Mononuclear cell (primary cell): ENCODE measurements around the gene WRNIP1. TPM values are rescaled to one million over a fixed set of nuclear protein-coding genes. Genes with fewer than 3 reads are reported as not detected.

ENCODE experiments used
- H3K27me3 ChIP-seq: 2 replicates; pipeline ENCODE4 v1.6.0; 2011; ENCODE audit warnings: low read length, control low read depth; ENCODE audit not compliant: insufficient read depth
- H3K4me1 ChIP-seq: 2 replicates; pipeline ENCODE4 v1.5.1; 2011; ENCODE audit warnings: mild to moderate bottlenecking, low read length, control low read depth; ENCODE audit not compliant: insufficient read depth
- H3K4me3 ChIP-seq: 2 replicates; pipeline ENCODE4 v1.5.1; 2011; ENCODE audit warnings: mild to moderate bottlenecking, low read length, moderate library complexity
- H3K9me3 ChIP-seq: 2 replicates; pipeline ENCODE4 v1.5.1; 2011; ENCODE audit warnings: low read depth, mild to moderate bottlenecking, control low read depth, low read length
- total RNA-seq: library from RNA; depleted of rRNA; stranded (reverse); fragments of >200 nt; gene quantifications from one replicate; pipeline ENCODE4 v1.2.3, GENCODE V29; 2012

The WRNIP1 gene
- total RNA-seq, 1 donor, result 21.6 TPM

DNA sequence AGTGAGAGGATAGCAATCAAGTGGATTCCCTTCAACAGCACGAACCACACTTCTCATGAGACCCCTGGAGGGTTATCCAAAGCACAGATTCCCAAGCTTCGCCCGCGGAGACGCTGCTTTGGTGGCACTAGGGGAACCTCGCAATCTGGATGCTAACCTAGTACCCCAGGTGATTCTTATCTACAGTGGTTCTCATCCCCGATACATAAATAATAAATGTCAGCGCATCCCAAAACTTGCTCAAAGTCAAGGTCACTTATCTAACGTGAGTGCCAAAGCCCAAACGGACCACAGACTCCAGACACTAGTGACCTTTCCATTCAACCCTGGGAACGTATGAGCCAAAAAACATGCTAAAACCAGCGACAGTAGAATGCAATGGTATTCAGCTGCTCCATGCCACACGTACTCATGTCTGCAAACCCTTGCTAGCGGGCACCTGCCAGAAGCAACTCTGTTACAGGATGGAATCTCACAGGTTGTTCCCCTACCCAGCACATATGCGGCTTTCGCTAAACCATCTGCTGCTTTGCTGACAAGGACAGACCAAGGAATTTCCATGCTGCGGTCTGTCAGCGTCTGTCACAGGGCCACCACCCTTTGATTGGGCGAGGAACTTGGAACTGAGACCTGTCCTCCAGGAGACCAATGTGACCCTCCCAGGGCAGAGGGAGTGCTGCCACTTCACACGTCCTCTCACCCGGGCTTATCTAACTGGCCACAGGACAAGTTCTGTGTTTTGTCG lies 31.3 kb upstream of the WRNIP1 start:
- Histone ChIP-seq H3K27me3 (no peaks in the 10 kb centered on the region), H3K4me1 (peaks cover 24% of the 10 kb centered on the region), H3K9me3 (no peaks in the 10 kb centered on the region), H3K4me3 (no peak overlapping the region)

GRCh38 chr6:2734488-2735166 lies 30.6 kb upstream of the WRNIP1 start:
- Histone ChIP-seq H3K4me3 (no peak overlapping the region), H3K9me3 (no peaks in the 10 kb centered on the region), H3K4me1 (peaks cover 24% of the 10 kb centered on the region), H3K27me3 (no peaks in the 10 kb centered on the region)

DNA sequence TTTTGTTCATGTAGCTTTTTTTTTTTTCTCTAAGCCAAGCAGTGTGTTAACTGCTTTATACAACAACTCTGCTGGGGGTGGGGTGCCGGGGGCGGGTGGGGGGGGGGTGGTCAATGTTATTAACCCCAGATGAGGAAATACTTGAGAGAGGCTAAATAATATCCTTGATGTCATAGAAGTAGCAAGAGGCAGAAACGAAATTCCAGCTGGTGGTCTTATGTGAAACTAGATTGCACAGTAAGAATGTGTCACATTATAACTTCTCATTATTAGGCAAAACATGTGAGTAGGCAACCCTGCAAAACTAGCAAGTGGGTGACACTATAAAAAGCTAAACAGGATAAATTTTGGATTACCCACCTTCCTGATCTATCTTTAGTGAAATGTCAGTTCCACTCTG lies 27.3 kb upstream of the WRNIP1 start:
- Histone ChIP-seq H3K4me3 (no peak overlapping the region), H3K4me1 (peaks cover 17% of the 10 kb centered on the region), H3K9me3 (no peaks in the 10 kb centered on the region), H3K27me3 (no peaks in the 10 kb centered on the region)

DNA sequence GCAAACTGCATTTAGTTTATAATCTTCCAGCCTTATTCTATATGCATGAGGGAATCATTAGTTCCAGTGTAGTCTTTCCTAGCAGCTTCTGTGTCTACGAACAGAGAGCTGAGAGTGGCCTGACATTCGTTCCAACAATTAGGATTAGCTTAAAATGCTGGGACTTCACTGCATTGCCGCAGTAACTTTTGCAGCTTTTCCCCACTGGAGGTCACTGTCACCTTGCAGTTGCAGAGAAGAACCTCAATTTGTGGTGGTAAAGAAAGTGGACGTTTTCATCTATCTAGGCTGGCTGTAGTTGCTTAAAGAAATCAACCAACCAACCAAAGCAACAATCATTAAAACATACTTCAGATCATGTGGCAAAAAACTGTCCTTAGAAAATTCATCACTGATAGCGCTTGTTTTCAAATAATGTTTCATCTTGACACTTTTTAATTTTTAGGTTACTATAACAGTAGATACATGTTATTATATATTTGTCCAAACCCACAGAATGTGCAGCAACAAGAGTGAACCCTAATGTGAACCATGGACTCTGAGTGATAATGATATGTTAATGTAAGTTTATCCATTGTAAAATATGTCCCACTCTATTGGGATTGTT lies 26.7 kb upstream of the WRNIP1 start:
- H3K4me1 ChIP-seq, result peaks cover 13% of the 10 kb centered on the region
- no peaks in the 10 kb centered on the region for H3K9me3 ChIP-seq
- H3K4me3 ChIP-seq, result no peak overlapping the region
- H3K27me3 ChIP-seq, result no peaks in the 10 kb centered on the region

- Histone ChIP-seq H3K9me3 (no peaks in the 10 kb centered on the region), H3K4me1 (peaks cover 5% of the 10 kb centered on the region), H3K27me3 (no peaks in the 10 kb centered on the region), H3K4me3 (no peak overlapping the region)
These were observed 25.9 kb upstream of the WRNIP1 start for GRCh38 chr6:2739335-2739734.

GRCh38 chr6:2740581-2740980 lies 24.6 kb upstream of the WRNIP1 start:
- peaks cover 4% of the 10 kb centered on the region for H3K4me1 ChIP-seq
- no peaks in the 10 kb centered on the region for H3K27me3 ChIP-seq
- H3K4me3 ChIP-seq, result no peak overlapping the region
- H3K9me3 ChIP-seq, result no peaks in the 10 kb centered on the region

DNA sequence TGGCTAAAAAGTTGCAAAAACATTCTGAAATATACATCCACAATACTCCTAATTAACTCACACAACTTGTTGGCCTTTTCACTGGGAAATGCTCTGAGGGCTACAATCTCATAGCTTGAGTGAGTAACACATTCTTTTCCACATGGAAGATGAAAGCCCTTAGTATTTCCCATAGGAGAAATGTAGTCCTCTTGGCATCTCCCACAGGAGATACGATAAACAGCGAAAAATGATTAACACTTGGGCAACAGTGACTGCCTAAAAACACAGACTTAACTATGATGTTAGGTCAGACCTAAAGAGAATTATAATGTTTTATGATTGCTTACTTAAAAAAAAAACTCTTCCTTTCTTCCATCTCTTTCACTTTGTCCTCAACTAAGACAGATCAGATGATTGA lies 23.4 kb upstream of the WRNIP1 start:
- Histone ChIP-seq H3K4me1 (peaks cover 4% of the 10 kb centered on the region), H3K9me3 (no peaks in the 10 kb centered on the region), H3K27me3 (no peaks in the 10 kb centered on the region), H3K4me3 (no peak overlapping the region)

DNA sequence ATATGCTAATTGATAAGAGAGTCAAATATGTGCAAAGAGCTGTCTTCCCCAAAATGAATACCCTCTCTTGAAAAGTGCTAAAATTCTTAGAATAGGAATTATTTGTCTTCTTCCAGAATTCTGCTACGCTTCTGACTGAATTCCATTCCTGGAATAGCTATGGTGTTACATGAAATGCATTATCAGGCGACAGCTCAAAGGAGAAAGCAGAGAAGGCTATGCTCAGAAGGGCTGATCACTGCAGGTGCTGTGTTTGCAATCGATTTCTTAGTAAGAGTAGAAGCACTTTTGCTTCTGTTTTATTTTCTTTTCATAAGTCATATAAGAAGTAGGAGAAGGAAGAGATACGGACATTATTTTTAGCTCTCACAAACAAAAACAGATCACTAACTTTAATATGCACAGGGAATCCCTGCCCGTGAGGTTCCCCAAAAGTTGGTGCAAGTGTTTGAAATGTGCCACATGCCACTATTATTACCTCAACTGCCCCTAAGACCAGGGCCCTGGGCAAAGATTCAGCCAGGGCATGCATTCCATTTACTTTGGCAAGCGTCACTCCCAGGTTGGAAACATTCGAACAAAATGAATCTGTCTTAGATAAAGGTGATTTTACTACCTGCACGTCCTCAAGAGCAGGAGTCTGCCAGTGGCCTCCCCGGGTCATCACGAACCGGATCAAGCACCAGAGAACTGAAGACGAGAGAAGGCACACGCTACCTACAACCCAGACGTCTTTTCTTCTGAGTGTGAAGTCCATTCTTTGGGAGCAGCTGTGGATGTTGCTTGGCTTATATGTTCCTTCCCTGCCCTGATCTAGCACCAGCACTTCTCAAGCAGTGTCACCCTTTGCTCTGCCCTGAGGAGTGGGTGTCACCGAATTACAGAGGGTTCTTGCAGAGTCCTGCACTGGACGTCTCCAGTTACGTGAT lies 21.6 kb upstream of the WRNIP1 start:
- Histone ChIP-seq H3K4me3 (no peak overlapping the region), H3K9me3 (no peaks in the 10 kb centered on the region), H3K27me3 (no peaks in the 10 kb centered on the region), H3K4me1 (no peaks in the 10 kb centered on the region)

DNA sequence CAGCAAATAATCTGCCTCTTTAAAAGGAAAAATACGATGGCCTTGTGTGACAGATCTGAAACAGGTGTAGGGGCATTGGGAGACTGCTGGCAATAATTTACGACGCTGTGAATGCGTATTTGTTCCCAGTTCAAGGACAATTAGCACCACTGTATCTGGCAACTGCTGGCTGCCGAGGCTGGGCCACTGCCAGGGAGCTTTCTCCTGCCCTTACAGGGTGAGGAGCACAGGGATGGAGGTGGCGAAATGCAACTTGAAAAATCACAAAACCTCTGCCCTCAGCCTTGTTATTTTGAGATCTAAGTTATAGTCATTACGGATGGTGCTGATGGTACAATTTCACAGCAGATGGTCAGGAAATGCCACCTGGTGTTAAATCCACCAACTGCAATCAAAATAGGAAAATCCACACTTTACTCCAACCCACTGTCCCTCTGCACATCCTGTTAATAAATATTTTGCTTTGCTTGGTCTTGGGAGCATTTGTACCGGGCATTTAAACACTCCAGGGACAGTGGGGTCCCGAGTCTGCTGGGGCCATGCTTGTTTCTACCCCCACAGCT lies 20.9 kb upstream of the WRNIP1 start:
- no peaks in the 10 kb centered on the region for H3K27me3 ChIP-seq
- no peaks in the 10 kb centered on the region for H3K9me3 ChIP-seq
- H3K4me3 ChIP-seq, result no peak overlapping the region
- H3K4me1 ChIP-seq, result no peaks in the 10 kb centered on the region

DNA sequence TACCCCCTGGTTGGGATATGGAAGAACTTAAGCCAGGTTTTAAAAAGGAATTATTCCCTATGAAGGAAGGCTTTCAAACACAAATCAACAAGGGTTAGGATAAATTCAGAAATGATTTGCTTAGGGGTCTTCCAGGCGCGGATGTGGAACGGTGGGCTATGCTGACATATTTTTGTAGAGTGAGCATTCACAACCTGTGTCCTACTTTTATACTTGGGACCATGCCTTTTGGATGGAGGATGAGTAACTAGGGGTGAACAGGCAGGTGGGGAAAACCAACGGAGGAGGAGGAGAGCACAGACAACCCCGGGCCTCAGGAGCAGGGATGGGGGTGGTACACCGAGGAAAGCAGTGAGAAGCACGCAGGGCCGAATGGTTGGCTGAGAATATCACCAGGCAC lies 20.4 kb upstream of the WRNIP1 start:
- H3K27me3 ChIP-seq, result no peaks in the 10 kb centered on the region
- no peaks in the 10 kb centered on the region for H3K4me1 ChIP-seq
- H3K4me3 ChIP-seq, result no peak overlapping the region
- H3K9me3 ChIP-seq, result no peaks in the 10 kb centered on the region

- Histone ChIP-seq H3K4me1 (no peaks in the 10 kb centered on the region), H3K27me3 (no peaks in the 10 kb centered on the region)
These were observed 19.9 kb upstream of the WRNIP1 start for GRCh38 chr6:2745246-2745645.

GRCh38 chr6:2746557-2747061 lies 18.6 kb upstream of the WRNIP1 start:
- peaks cover 5% of the 10 kb centered on the region for H3K27me3 ChIP-seq
- no peaks in the 10 kb centered on the region for H3K4me1 ChIP-seq
- no peaks in the 10 kb centered on the region for H3K9me3 ChIP-seq
- H3K4me3 ChIP-seq, result no peak overlapping the region

More at GRCh38 chr6:2745246-2745645, 19.9 kb upstream of the WRNIP1 start:
- Histone ChIP-seq H3K9me3 (no peaks in the 10 kb centered on the region), H3K4me3 (no peak overlapping the region)

- no peak overlapping the region for H3K4me3 ChIP-seq
- no peaks in the 10 kb centered on the region for H3K4me1 ChIP-seq
- H3K27me3 ChIP-seq, result peaks cover 5% of the 10 kb centered on the region
- H3K9me3 ChIP-seq, result no peaks in the 10 kb centered on the region
These were observed 17.0 kb upstream of the WRNIP1 start for GRCh38 chr6:2748183-2748582.

GRCh38 chr6:2749969-2750600 lies 15.1 kb upstream of the WRNIP1 start:
- Histone ChIP-seq H3K4me3 (no peak overlapping the region), H3K27me3 (peaks cover 5% of the 10 kb centered on the region), H3K9me3 (no peaks in the 10 kb centered on the region), H3K4me1 (no peaks in the 10 kb centered on the region)
